Islet precursor cell (in vitro differentiated cells): ENCODE data around the gene ATP8B3.

ENCODE experiments used
- DNase-seq: peaks from one replicate; pipeline ENCODE4 v3.0.0-alpha.2; 2018

ATP8B3 gene

GRCh38 chr19:1734321-1734966, 77.6 kb downstream of the ATP8B3 start:
- no peak for DNase-seq
